ENCODE data around the gene ZCCHC8. TPM values are rescaled to one million over a fixed set of nuclear protein-coding genes. Genes with fewer than 3 reads are reported as not detected.

ZCCHC8 gene
- total and polyA plus RNA-seq, 2 of the 4 experiments (the other 2 are of a cell fraction) = 9.5 to 12.7 TPM

DNA sequence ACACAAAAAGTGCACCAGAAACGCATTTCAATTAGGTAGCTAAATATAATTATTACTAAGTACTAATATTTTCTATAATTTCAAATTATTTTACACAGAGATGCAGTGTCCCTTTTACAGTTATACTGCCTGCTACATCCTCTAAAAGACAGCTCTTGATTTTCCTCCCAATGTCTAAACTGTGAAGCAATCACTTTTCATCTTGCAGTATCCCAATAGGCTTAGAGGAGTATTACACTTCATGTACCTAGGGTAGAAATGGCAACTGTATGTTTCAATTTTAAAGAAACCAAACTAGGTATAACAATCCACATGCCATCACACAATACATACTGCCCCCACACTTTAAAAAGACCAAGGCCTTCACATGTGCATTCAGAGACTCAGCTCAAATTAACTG is 18.7 kb upstream of the ZCCHC8 start:
- no peak for DNase-seq
- H3K9me1 ChIP-seq (ENCODE audit: insufficient read depth, low read length) = peaks cover 5% of the 10 kb centered on the region
- H2BK5ac ChIP-seq (ENCODE audit: low read depth, low read length, poor library complexity, severe bottlenecking) = no peak overlapping the region
- H2BK15ac ChIP-seq (ENCODE audit: low read depth, low read length) = no peak overlapping the region
- no peak overlapping the region for H3K18ac ChIP-seq (ENCODE audit: low read depth, low read length)
- no peak overlapping the region for H3K27ac ChIP-seq (ENCODE audit: insufficient read depth, low read length)
- BruUV-seq (replicated peaks) = no TSS peak
- no peak overlapping the region for H2BK20ac ChIP-seq (ENCODE audit: low read depth, low read length)
- no peak overlapping the region for H3K56ac ChIP-seq (ENCODE audit: extremely low read depth, insufficient read depth, low read length)
- in situ Hi-C loops (cut with MboI; ENCODE audit: low sequenced_read_pairs) (no loop called here), intact Hi-C loops (cut with micrococcal nuclease) (no loop called here), dilution Hi-C loops (cut with HindIII; ENCODE audit: low sequenced_read_pairs, unreplicated experiment) (no loop called here)
- no peak overlapping the region for H3K4me2 ChIP-seq (ENCODE audit: low read depth, low read length)
- H2AK9ac ChIP-seq (replicated peaks; ENCODE audit: low read depth, low read length, poor library complexity) = no peak overlapping the region
- no peak overlapping the region for H3K4me3 ChIP-seq (ENCODE audit: insufficient read depth, low read depth, low read length)
- no peak overlapping the region for H3K14ac ChIP-seq (replicated peaks; ENCODE audit: low read depth, low read length)
- no peak overlapping the region for H3K4ac ChIP-seq (ENCODE audit: low read depth, low read length)
- no peak overlapping the region for H3K9ac ChIP-seq (ENCODE audit: low read depth, low read length)
- no peak overlapping the region for H2AK5ac ChIP-seq (ENCODE audit: low read depth, low read length)
- peaks cover 87% of the 10 kb centered on the region for H4K20me1 ChIP-seq (ENCODE audit: insufficient read depth, low read length)
- H3K79me1 ChIP-seq (ENCODE audit: low read depth in 1 of 2, low read length in 2 of 2) = peaks cover 20 to 53% of the 10 kb centered on the region in 2 experiments
- ChIA-PET POLR2A (ENCODE audit: unreplicated experiment) (no interaction called here), CTCF (no interaction called here)
- no peaks in the 10 kb centered on the region for H3K27me3 ChIP-seq (ENCODE audit: control insufficient read depth, insufficient read depth, low read length)
- no peak overlapping the region for H4K91ac ChIP-seq (ENCODE audit: insufficient read depth, low read depth, low read length)
- peaks cover 10% of the 10 kb centered on the region for H3K4me1 ChIP-seq (ENCODE audit: control insufficient read depth, insufficient read depth, low read length)
- H4K8ac ChIP-seq (ENCODE audit: low read depth in 2 of 2, low read length in 2 of 2) = no peak overlapping the region
- WGBS, 2 experiments (ENCODE audit: extremely low coverage in 2 of 2, insufficient read length in 1 of 2) = no CpG with 5 or more reads among the region's 1 CpG
- TF ChIP-seq CEBPB (IDR thresholded peaks at IDR 0.05; ENCODE audit: low read depth, low read length) (peak; percentile 59; the same call in 1 of the 2 replicates), MXI1 (IDR thresholded peaks at IDR 0.05; ENCODE audit: borderline replicate concordance, low read depth, low read length) (no peak)
- peaks cover 52% of the 10 kb centered on the region for H3K36me3 ChIP-seq (ENCODE audit: control insufficient read depth, insufficient read depth, low read length)
- ATAC-seq (ENCODE audit: low read depth) = no peak
- H3K23ac ChIP-seq (ENCODE audit: low read depth, low read length) = 0 out of 2 replicates have a peak overlapping the region, but pooled peaks have one; percentile 32
- H3K9me3 ChIP-seq (ENCODE audit: control insufficient read depth, insufficient read depth, low read length) = 0 out of 2 replicates have a peak, but pooled peaks cover 2% of the 10 kb centered on the region
- no peak overlapping the region for H2AFZ ChIP-seq (replicated peaks; ENCODE audit: low read length, poor library complexity)
- H4K5ac ChIP-seq (ENCODE audit: low read depth, low read length) = no peak overlapping the region
- no peak overlapping the region for H2BK120ac ChIP-seq (ENCODE audit: low read depth, low read length)

Data from IMR-90 (cell line).